CD14-positive monocyte (primary cell): ENCODE results near the gene SART3. TPM values are rescaled to one million over a fixed set of nuclear protein-coding genes. Genes with fewer than 3 reads are reported as not detected.

Source experiments
- DNase-seq, 3 donors: peaks; one replicate each; pipeline ENCODE4 v3.0.0-alpha.2; 2011 to 2022
- H2AFZ ChIP-seq: 2 replicates; pipeline ENCODE4 v1.6.0; 2012; ENCODE audit warnings: mild to moderate bottlenecking, low read depth, low read length, inconsistent platforms; ENCODE audit not compliant: insufficient read depth, poor library complexity, severe bottlenecking
- H3K27ac ChIP-seq, 2 donors: 1 replicate in 1 of 2; 2 replicates in 1 of 2; pipeline ENCODE4 v1.5.1; 2012 to 2013; ENCODE audit warnings: low read length in 2 of 2, control low read depth in 1 of 2, inconsistent platforms in 1 of 2, low read depth in 1 of 2, mild to moderate bottlenecking in 1 of 2
- H3K27me3 ChIP-seq, 2 donors: one replicate each; pipeline versions ENCODE4 v1.6.0 to v1.6.1; 2011 to 2013; ENCODE audit warnings: low read length in 2 of 2; ENCODE audit not compliant: control insufficient read depth in 2 of 2, insufficient read depth in 2 of 2
- H3K36me3 ChIP-seq, 2 donors: replicated peaks in 1 of 2; 1 replicate in 1 of 2; 2 replicates in 1 of 2; pipeline versions ENCODE4 v1.5.1 to v1.6.1; 2012 to 2013; ENCODE audit warnings: low read length in 2 of 2, control low read depth in 1 of 2, inconsistent platforms in 1 of 2, mild to moderate bottlenecking in 1 of 2; ENCODE audit not compliant: insufficient read depth in 2 of 2, control insufficient read depth in 1 of 2
- H3K4me1 ChIP-seq, 2 donors: 1 replicate in 1 of 2; 2 replicates in 1 of 2; pipeline versions ENCODE4 v1.5.1 to v1.6.1; 2012 to 2013; ENCODE audit warnings: low read length in 2 of 2, control low read depth in 1 of 2, inconsistent platforms in 1 of 2, mild to moderate bottlenecking in 1 of 2, moderate library complexity in 1 of 2; ENCODE audit not compliant: insufficient read depth in 2 of 2, control insufficient read depth in 1 of 2
- H3K4me2 ChIP-seq: replicated peaks from 2 replicates; pipeline ENCODE3; 2012; ENCODE audit warnings: low read length, moderate library complexity, mild to moderate bottlenecking; ENCODE audit not compliant: poor library complexity, severe bottlenecking; ENCODE audit errors: extremely low read depth
- H3K4me3 ChIP-seq, 3 experiments: fragments of 200-600 bp in 1 of 3; sonication (generic) in 1 of 3; replicated peaks in 1 of 3; 1 replicate in 2 of 3; 2 replicates in 1 of 3; pipeline ENCODE4 v1.5.1; 2011 to 2013; ENCODE audit warnings: low read length in 3 of 3, mild to moderate bottlenecking in 3 of 3, control low read depth in 2 of 3, low read depth in 2 of 3, inconsistent platforms in 1 of 3, moderate library complexity in 1 of 3
- H3K79me2 ChIP-seq: 2 replicates; pipeline ENCODE4 v1.6.0; 2012; ENCODE audit warnings: mild to moderate bottlenecking, control low read depth, inconsistent platforms, low read length, moderate library complexity; ENCODE audit not compliant: insufficient read depth
- H3K9ac ChIP-seq: 2 replicates; pipeline ENCODE4 v1.6.0; 2017; ENCODE audit warnings: low read length, mild to moderate bottlenecking; ENCODE audit not compliant: insufficient read depth, poor library complexity, severe bottlenecking
- H3K9me3 ChIP-seq, 2 donors: replicated peaks in 1 of 2; 1 replicate in 1 of 2; 2 replicates in 1 of 2; pipeline versions ENCODE4 v1.5.1 to v1.6.1; 2012 to 2013; ENCODE audit warnings: low read length in 2 of 2, control low read depth in 1 of 2; ENCODE audit not compliant: control insufficient read depth in 1 of 2, insufficient read depth in 1 of 2
- H4K20me1 ChIP-seq: 2 replicates; pipeline ENCODE4 v1.6.0; 2012; ENCODE audit warnings: mild to moderate bottlenecking, low read length, control low read depth, moderate library complexity; ENCODE audit not compliant: insufficient read depth
- H3K27ac Mint-ChIP-seq, 7 donors: one replicate each; pipeline ENCODE4 v1.8.0; 2020; ENCODE audit warnings: mild to moderate bottlenecking in 7 of 7, mixed read lengths in 7 of 7, moderate library complexity in 6 of 7, inconsistent platforms in 2 of 7
- H3K27me3 Mint-ChIP-seq, 3 donors: one replicate each; pipeline ENCODE4 v1.8.0; 2021 to 2022; ENCODE audit warnings: low read depth in 3 of 3, mild to moderate bottlenecking in 3 of 3, mixed read lengths in 3 of 3, moderate library complexity in 3 of 3, inconsistent platforms in 1 of 3
- H3K36me3 Mint-ChIP-seq, 2 donors: one replicate each; pipeline ENCODE4 v1.8.0; 2020; ENCODE audit warnings: mixed read lengths in 2 of 2, inconsistent platforms in 1 of 2, mild to moderate bottlenecking in 1 of 2
- H3K4me1 Mint-ChIP-seq: one replicate; pipeline ENCODE4 v1.8.0; 2020; ENCODE audit warnings: mild to moderate bottlenecking, mixed read lengths
- H3K4me3 Mint-ChIP-seq, 2 donors: one replicate each; pipeline ENCODE4 v1.8.0; 2020; ENCODE audit warnings: mild to moderate bottlenecking in 2 of 2, mixed read lengths in 2 of 2, moderate library complexity in 1 of 2
- H3K9me3 Mint-ChIP-seq, 7 donors: one replicate each; pipeline ENCODE4 v1.8.0; 2020 to 2022; ENCODE audit warnings: mixed read lengths in 7 of 7, mild to moderate bottlenecking in 6 of 7, moderate library complexity in 6 of 7, inconsistent platforms in 2 of 7
- CTCF ChIP-seq: fragments of 200-600 bp; IDR thresholded peaks from one replicate; pipeline ENCODE4 v1.8.0; 2022; ENCODE audit warnings: antibody characterized with exemption, mild to moderate bottlenecking
- WGBS: methylation state at CpG from one replicate; pipeline ENCODE4 v1.1.5; 2013; ENCODE audit warnings: missing lambda C conversion rate; ENCODE audit not compliant: insufficient coverage; 5-methylcytosine and 5-hydroxymethylcytosine counted together
- intact Hi-C, 2 donors: fragments of 100-400 bp; cut with micrococcal nuclease; formaldehyde crosslinking; loops; one replicate each; pipeline versions ENCODE4 v1.15.0 to v1.15.1; 2023
- polyA plus RNA-seq, 3 donors: library from polyadenylated mRNA; depleted of rRNA in 1 of 3; unstranded in 2 of 3; stranded (reverse) in 1 of 3; fragments of 300-500 nt in 2 of 3; fragments of >200 nt in 1 of 3; fragmentation: Illumina TruSeq in 2 of 3; gene quantifications; 1 replicate in 2 of 3; 2 replicates in 1 of 3; pipeline ENCODE4 v1.2.3, GENCODE V29; 2012 to 2021

Gene SART3
- polyA plus RNA-seq, 3 donors: 10.3 to 20.9 (median 20.6) TPM

GRCh38 chr12:108571609-108572165 lies 10.7 kb upstream of the SART3 start:
- DNase-seq: no peak
- Histone ChIP-seq H3K9ac (no peak overlapping the region), H3K27ac (no peak overlapping the region), H2AFZ (no peak overlapping the region), H3K4me1 (peaks cover 13 to 15% of the 10 kb centered on the region in 2 donors), H3K79me2 (no peaks in the 10 kb centered on the region), H3K4me2 (no peak overlapping the region), H3K4me3 (no peak overlapping the region), H3K27me3 (no peaks in the 10 kb centered on the region), H4K20me1 (no peaks in the 10 kb centered on the region), H3K36me3 (peaks cover 15 to 30% of the 10 kb centered on the region in 2 donors), H3K9me3 (no peaks in the 10 kb centered on the region)
- peaks cover 12% of the 10 kb centered on the region for H3K4me1 Mint-ChIP-seq
- H3K27ac Mint-ChIP-seq: peak overlapping the region in 1 of 7 donors; percentile 32
- TF ChIP-seq CTCF: no peak
- intact Hi-C loops: loop anchor here in 1 of 2 donors (10.0 kb wide), 1 partner anchor 383 kb away; no protein-coding TSS in a partner anchor
- WGBS: no CpG with 5 or more reads among the region's 8 CpGs
- H3K27me3 Mint-ChIP-seq: peaks cover 2 to 3% (median 2%) of the 10 kb centered on the region in 3 donors
- no peaks in the 10 kb centered on the region for H3K9me3 Mint-ChIP-seq
- H3K4me3 Mint-ChIP-seq: no peak overlapping the region
- peaks cover 22 to 33% of the 10 kb centered on the region in 2 donors for H3K36me3 Mint-ChIP-seq

GRCh38 chr12:108570743-108571608 lies 10.0 kb upstream of the SART3 start:
- H3K4me1 ChIP-seq: peaks cover 20 to 22% of the 10 kb centered on the region in 2 donors
- WGBS: 75% methylated on average over 2 of the region's 3 CpGs
- H3K4me3 ChIP-seq: no peak overlapping the region
- H3K36me3 Mint-ChIP-seq: peaks cover 29 to 39% of the 10 kb centered on the region in 2 donors
- H3K27me3 Mint-ChIP-seq: peaks cover 2% of the 10 kb centered on the region in 3 donors
- H3K4me2 ChIP-seq: no peak overlapping the region
- H3K9ac ChIP-seq: no peak overlapping the region
- no peaks in the 10 kb centered on the region for H3K79me2 ChIP-seq
- H3K9me3 Mint-ChIP-seq: no peaks in the 10 kb centered on the region
- no peak overlapping the region for H3K4me3 Mint-ChIP-seq
- H2AFZ ChIP-seq: no peak overlapping the region
- no peak overlapping the region for H3K27ac Mint-ChIP-seq
- no peak overlapping the region for H3K27ac ChIP-seq
- peaks cover 18 to 37% of the 10 kb centered on the region in 2 donors for H3K36me3 ChIP-seq
- no peaks in the 10 kb centered on the region for H3K27me3 ChIP-seq
- H4K20me1 ChIP-seq: no peaks in the 10 kb centered on the region
- peaks cover 19% of the 10 kb centered on the region for H3K4me1 Mint-ChIP-seq
- H3K9me3 ChIP-seq: no peaks in the 10 kb centered on the region
- no peak for DNase-seq
- TF ChIP-seq CTCF: no peak
- intact Hi-C loops: loop anchor here in 1 of 2 donors (10.0 kb wide), 1 partner anchor 384 kb away; no protein-coding TSS in a partner anchor
